Measurements from ENCODE around the gene ECI2. TPM values are rescaled to one million over a fixed set of nuclear protein-coding genes. Genes with fewer than 3 reads are reported as not detected.

ECI2 gene
- total RNA-seq, 6 donors from 2014 or later: 20.8 to 51.5 (median 34.1) TPM

DNA sequence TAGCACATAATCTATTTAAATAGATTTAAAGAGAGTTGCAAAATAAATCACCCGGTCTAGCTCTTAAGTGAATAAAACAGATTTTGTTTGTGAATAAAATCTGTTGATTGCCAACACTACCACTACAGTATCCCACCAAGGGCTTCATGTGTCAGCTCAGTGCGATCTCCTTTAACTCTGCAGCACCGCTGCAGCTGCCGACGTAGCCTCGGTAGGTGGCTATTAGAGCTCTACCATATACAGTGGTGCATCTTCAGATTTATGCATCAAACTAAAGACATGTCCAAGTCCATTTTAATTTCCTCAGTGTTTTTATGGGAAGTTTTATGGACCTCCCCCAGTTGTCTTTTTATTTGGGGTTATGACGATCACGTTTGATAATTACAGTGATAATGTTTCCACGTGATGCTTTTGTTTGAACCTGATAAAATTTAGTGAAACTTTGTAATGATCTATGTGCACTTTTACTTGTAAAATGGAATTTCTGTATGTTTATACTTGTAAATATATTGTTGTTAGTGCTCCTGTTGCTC is 26.7 kb downstream of the ECI2 start:
- H3K36me3 ChIP-seq: no peaks in the 10 kb centered on the region
- H3K27me3 ChIP-seq: no peaks in the 10 kb centered on the region
- no peak for TF ChIP-seq POLR2A (IDR thresholded peaks at IDR 0.05)
- no peak for TF ChIP-seq EP300 (IDR thresholded peaks at IDR 0.05)
- peaks cover 0 to 12% (median 3%) of the 10 kb centered on the region in 4 donors for H3K9me3 ChIP-seq
- H3K4me1 ChIP-seq: no peaks in the 10 kb centered on the region
- no peak overlapping the region for H3K4me3 ChIP-seq
- 86 to 88% methylated on average over 9 of the region's 9 CpGs for WGBS, 2 donors
- no peak for DNase-seq
- no peak for ATAC-seq (ENCODE audit: low FRiP score in 2 of 2)
- H3K27ac ChIP-seq: no peak overlapping the region

DNA sequence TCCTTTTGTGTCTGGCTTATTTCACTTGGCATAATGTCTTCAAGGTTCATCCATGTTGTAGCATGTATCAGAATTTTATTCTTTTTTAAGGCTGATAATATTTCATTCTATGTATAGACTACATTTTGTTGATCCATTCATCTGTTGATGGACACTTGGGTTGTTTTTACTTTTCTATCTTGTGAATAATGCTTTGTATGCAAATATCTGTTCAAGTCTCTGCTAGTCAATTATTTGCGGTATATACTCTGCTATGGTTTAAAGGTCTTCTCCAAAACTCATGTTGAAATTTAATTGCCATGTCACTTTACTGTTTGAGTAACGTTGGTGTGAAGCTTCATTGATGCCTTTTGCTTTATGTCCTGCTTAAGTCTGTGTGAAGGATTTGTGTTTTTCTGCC is 27.5 kb downstream of the ECI2 start:
- ATAC-seq (ENCODE audit: low FRiP score in 2 of 2) (no peak), DNase-seq (no peak)
- Histone ChIP-seq H3K27me3 (no peaks in the 10 kb centered on the region), H3K27ac (no peak overlapping the region), H3K4me1 (no peaks in the 10 kb centered on the region), H3K4me3 (no peak overlapping the region), H3K36me3 (no peaks in the 10 kb centered on the region), H3K9me3 (peaks cover 0 to 7% (median under 1%) of the 10 kb centered on the region in 4 donors)
- WGBS, 2 donors: 84 to 93% methylated on average over 2 of the region's 2 CpGs
- no peak for TF ChIP-seq POLR2AphosphoS5 (IDR thresholded peaks at IDR 0.05)
- TF ChIP-seq CTCF (IDR thresholded peaks at IDR 0.05): no peak
- TF ChIP-seq EP300 (IDR thresholded peaks at IDR 0.05): no peak
- no peak for TF ChIP-seq POLR2A (IDR thresholded peaks at IDR 0.05)

DNA sequence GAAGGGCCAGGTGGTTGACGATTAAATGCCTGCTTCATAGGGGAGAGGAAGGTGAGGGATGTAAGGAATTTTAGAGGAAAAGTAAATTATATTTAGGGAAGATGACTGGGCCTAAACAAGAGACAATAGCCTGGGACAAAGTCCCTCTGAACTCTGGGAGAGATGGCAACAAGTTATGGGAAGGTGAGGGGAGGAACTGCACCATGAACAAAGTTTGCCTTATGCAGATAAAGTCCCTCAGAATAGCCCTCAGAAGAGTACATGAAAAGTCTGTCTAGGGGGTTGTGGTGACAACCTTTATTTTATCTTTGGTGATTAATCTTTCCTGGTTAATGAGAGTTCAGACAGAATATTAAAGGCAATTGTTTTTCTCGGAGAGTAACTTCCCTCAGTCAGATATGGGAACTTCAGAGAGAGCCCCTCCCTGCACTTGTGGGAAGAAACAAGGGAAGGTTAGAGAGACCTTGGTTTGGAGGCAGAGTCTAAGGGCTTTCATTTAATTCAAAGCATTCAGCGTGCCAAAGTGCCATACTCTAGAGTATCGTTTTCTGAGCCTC is 29.3 kb downstream of the ECI2 start:
- Histone ChIP-seq H3K4me3 (no peak overlapping the region), H3K27ac (no peak overlapping the region), H3K36me3 (no peaks in the 10 kb centered on the region), H3K9me3 (no peaks in the 10 kb centered on the region), H3K27me3 (no peaks in the 10 kb centered on the region), H3K4me1 (no peaks in the 10 kb centered on the region)
- ATAC-seq (ENCODE audit: low FRiP score in 2 of 2) (no peak), DNase-seq (no peak)
- TF ChIP-seq EP300 (IDR thresholded peaks at IDR 0.05) (no peak), CTCF (IDR thresholded peaks at IDR 0.05) (no peak), POLR2A (IDR thresholded peaks at IDR 0.05) (no peak), POLR2AphosphoS5 (IDR thresholded peaks at IDR 0.05) (no peak)
- WGBS, 2 donors: 75 to 80% methylated on average over 4 of the region's 4 CpGs

DNA sequence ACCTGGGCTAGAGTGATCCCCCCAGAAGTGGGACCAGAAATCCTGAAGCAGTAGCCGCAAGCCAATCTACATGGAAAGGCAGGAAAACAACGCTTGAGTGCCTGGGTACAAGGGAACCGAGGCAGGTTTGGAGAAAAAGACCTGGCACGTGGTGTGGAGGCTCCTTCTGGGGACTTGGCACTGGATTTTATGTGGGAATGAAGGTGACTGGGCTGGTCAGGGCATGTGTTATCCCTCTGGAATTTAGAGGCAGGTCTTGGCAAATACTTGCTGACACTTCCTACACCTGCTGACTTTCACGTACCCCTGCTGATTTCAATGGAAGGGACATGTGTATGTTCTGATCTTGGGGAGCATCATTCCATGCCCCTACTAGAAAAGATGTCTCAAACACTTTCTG is 31.4 kb downstream of the ECI2 start:
- Histone ChIP-seq H3K4me3 (no peak overlapping the region), H3K9me3 (no peaks in the 10 kb centered on the region), H3K4me1 (no peaks in the 10 kb centered on the region), H3K36me3 (no peaks in the 10 kb centered on the region), H3K27ac (no peak overlapping the region), H3K27me3 (no peaks in the 10 kb centered on the region)
- 65 to 82% methylated on average over 5 of the region's 5 CpGs for WGBS, 2 donors
- TF ChIP-seq EP300 (IDR thresholded peaks at IDR 0.05): no peak
- no peak for TF ChIP-seq POLR2A (IDR thresholded peaks at IDR 0.05)
- TF ChIP-seq CTCF (IDR thresholded peaks at IDR 0.05): no peak
- ATAC-seq (ENCODE audit: low FRiP score in 2 of 2) (no peak), DNase-seq (no peak)

DNA sequence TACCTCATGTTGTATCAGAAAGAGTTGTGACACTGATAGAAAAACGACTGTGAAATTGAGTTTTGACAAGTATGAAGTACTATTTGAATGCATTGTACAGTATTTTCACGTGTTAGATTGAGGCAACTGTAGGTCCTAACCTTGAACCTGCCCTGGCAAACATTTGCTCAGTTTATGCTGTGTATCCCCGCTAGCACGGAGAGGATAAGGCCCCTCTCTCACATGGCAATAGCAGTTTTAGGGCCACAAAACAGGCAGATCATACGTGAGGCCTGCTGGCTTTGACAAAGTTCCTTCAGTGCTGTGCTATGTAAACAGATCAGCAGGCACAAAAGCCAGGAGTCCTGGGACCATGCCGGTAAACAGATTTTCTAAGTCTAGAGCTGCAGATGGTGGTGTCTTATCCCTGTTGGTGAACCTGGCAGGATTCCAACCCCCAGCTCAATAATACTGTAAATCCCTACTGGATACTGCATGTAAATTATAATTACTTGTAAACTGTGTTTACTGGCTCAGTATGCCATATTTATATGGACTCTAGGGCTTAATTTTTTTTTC is 32.6 kb downstream of the ECI2 start:
- no peak for ATAC-seq (ENCODE audit: low FRiP score in 2 of 2)
- no peak overlapping the region for H3K27ac ChIP-seq
- DNase-seq: no peak

More for the DNA sequence above, 32.6 kb downstream of the ECI2 start:
- Histone ChIP-seq H3K9me3 (no peaks in the 10 kb centered on the region), H3K4me1 (no peaks in the 10 kb centered on the region), H3K36me3 (no peaks in the 10 kb centered on the region), H3K27me3 (no peaks in the 10 kb centered on the region), H3K4me3 (no peak overlapping the region)
- 75 to 79% methylated on average over 6 of the region's 6 CpGs for WGBS, 2 donors
- no peak for TF ChIP-seq POLR2A (IDR thresholded peaks at IDR 0.05)
- no peak for TF ChIP-seq CTCF (IDR thresholded peaks at IDR 0.05)
- no peak for TF ChIP-seq EP300 (IDR thresholded peaks at IDR 0.05)
- TF ChIP-seq POLR2AphosphoS5 (IDR thresholded peaks at IDR 0.05): no peak
